ENCODE results near the gene ARID1B. TPM values are rescaled to one million over a fixed set of nuclear protein-coding genes. Genes with fewer than 3 reads are reported as not detected.

ARID1B gene
- total RNA-seq, 1 experiment from 2014 or later, result 35.6 TPM

DNA sequence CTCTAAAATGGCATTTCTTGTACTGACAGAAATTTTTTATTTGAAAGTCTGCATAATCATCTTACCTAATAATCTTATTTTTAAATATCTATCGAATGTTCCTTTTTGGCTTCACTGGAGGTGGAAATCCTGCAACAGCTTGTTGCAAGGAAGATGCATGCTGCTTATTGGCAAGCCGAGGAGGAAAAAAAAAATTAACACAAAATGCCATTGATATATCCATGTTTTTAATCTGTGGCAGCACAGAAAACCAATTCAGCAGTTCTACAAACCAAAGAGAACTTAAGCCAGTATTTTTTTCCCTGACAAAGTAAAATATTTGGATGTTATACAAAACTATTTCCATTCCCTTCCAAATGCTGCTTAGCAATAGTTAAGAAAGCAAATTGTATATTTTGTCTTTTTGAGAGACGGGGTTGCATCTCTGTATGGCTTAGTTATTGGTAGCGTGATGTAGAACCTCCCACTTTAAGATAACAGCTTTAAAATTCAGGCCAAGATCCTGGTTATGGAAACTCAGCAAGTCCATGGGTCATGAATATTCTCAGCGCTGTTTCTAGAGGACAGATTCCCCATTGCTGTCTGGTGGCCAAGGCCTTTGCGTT is 314.8 kb downstream of the ARID1B start:
- ChIA-PET POLR2A (no interaction called here), RAD21 (ENCODE audit: low non-redundant PET in 1 of 2, low total read pairs in 2 of 2, uncharacterized antibody in 2 of 2, unreplicated experiment in 2 of 2) (no interaction called here), CTCF (no interaction called here)
- DNase-seq (ENCODE audit: low read depth, low spot score) (no peak), ATAC-seq (no peak)
- intact Hi-C loops (cut with micrococcal nuclease), result no loop called here
- Histone ChIP-seq H3K4me3 (replicated peaks in 1 of 2; ENCODE audit: low read depth in 1 of 2, low read length in 2 of 2) (no peak overlapping the region), H3K36me3 (ENCODE audit: control insufficient read depth in 1 of 2, insufficient read depth in 2 of 2, low read length in 2 of 2) (no peaks in the 10 kb centered on the region), H3K9ac (ENCODE audit: low read length) (no peak overlapping the region), H3K27me3 (ENCODE audit: insufficient read depth, low read length) (no peaks in the 10 kb centered on the region), H3K4me2 (ENCODE audit: low read length) (no peak overlapping the region), H2AFZ (ENCODE audit: low read depth, low read length, poor library complexity, severe bottlenecking) (no peak overlapping the region), H3K27ac (ENCODE audit: low read depth, low read length) (no peak overlapping the region), H4K20me1 (ENCODE audit: insufficient read depth) (no peaks in the 10 kb centered on the region), H3K9me2 (ENCODE audit: insufficient read depth) (no peaks in the 10 kb centered on the region), H3K4me1 (ENCODE audit: control insufficient read depth in 1 of 2, insufficient read depth in 2 of 2, low read length in 2 of 2) (no peaks in the 10 kb centered on the region), H3K79me2 (ENCODE audit: insufficient read depth, low read length) (no peaks in the 10 kb centered on the region), H3K9me3 (ENCODE audit: control insufficient read depth in 1 of 2, insufficient read depth in 1 of 2, low read depth in 1 of 2, low read length in 2 of 2) (no peaks in the 10 kb centered on the region)
- no TSS peak for BruUV-seq (replicated peaks)
- no peak for TF ChIP-seq EGR1 (IDR thresholded peaks at IDR 0.05; ENCODE audit: low read depth)

DNA sequence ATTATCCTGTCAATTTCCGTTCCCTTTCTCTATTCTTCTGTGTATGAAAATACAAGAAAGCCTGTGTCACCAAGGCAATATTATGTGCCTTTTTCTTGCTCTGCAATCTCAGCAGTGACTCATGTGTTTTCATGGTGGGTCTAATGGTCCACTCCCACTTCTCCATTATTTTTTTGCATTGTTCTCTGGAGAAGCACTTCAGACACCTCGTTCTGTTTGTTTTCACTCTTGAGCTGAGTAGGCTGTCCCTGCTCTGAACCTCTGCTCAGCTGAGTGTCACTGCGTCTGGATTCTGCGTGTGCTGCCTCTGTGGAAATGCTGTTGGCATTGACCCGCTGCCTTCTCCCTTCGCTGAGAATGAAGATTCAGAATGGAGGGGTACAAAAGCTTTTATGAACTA is 315.6 kb downstream of the ARID1B start:
- H3K4me3 ChIP-seq (replicated peaks in 1 of 2; ENCODE audit: low read depth in 1 of 2, low read length in 2 of 2), result no peak overlapping the region
- no peak overlapping the region for H2AFZ ChIP-seq (ENCODE audit: low read depth, low read length, poor library complexity, severe bottlenecking)
- H3K27me3 ChIP-seq (ENCODE audit: insufficient read depth, low read length), result no peaks in the 10 kb centered on the region
- TF ChIP-seq YY1 (IDR thresholded peaks at IDR 0.05; ENCODE audit: extremely low read depth, insufficient replicate concordance, low read depth, low read length) (no peak), EZH2phosphoT487 (IDR thresholded peaks at IDR 0.05; ENCODE audit: borderline replicate concordance) (no peak), ZNF274 (IDR thresholded peaks at IDR 0.05; ENCODE audit: low read depth, low read length) (no peak), ELF1 (IDR thresholded peaks at IDR 0.05; ENCODE audit: borderline replicate concordance, low read depth) (no peak), POLR2A (IDR thresholded peaks at IDR 0.05; ENCODE audit: borderline replicate concordance, extremely low read depth, insufficient read depth, insufficient read length) (no peak), CEBPB (IDR thresholded peaks at IDR 0.05; ENCODE audit: low read depth) (no peak), SP1 (IDR thresholded peaks at IDR 0.05; ENCODE audit: low read depth) (no peak), ZFX (IDR thresholded peaks at IDR 0.05) (no peak), JUND (IDR thresholded peaks at IDR 0.05) (no peak), RAD21 (IDR thresholded peaks at IDR 0.05; ENCODE audit: low read depth) (no peak)
- TF ChIP-seq, protein P1, sequence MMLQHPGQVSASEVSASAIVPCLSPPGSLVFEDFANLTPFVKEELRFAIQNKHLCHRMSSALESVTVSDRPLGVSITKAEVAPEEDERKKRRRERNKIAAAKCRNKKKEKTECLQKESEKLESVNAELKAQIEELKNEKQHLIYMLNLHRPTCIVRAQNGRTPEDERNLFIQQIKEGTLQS (IDR thresholded peaks at IDR 0.05), result no peak
- TF ChIP-seq, protein P2, sequence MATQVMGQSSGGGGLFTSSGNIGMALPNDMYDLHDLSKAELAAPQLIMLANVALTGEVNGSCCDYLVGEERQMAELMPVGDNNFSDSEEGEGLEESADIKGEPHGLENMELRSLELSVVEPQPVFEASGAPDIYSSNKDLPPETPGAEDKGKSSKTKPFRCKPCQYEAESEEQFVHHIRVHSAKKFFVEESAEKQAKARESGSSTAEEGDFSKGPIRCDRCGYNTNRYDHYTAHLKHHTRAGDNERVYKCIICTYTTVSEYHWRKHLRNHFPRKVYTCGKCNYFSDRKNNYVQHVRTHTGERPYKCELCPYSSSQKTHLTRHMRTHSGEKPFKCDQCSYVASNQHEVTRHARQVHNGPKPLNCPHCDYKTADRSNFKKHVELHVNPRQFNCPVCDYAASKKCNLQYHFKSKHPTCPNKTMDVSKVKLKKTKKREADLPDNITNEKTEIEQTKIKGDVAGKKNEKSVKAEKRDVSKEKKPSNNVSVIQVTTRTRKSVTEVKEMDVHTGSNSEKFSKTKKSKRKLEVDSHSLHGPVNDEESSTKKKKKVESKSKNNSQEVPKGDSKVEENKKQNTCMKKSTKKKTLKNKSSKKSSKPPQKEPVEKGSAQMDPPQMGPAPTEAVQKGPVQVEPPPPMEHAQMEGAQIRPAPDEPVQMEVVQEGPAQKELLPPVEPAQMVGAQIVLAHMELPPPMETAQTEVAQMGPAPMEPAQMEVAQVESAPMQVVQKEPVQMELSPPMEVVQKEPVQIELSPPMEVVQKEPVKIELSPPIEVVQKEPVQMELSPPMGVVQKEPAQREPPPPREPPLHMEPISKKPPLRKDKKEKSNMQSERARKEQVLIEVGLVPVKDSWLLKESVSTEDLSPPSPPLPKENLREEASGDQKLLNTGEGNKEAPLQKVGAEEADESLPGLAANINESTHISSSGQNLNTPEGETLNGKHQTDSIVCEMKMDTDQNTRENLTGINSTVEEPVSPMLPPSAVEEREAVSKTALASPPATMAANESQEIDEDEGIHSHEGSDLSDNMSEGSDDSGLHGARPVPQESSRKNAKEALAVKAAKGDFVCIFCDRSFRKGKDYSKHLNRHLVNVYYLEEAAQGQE (IDR thresholded peaks at IDR 0.05; ENCODE audit: low read depth), result no peak
- TF ChIP-seq, protein P3, sequence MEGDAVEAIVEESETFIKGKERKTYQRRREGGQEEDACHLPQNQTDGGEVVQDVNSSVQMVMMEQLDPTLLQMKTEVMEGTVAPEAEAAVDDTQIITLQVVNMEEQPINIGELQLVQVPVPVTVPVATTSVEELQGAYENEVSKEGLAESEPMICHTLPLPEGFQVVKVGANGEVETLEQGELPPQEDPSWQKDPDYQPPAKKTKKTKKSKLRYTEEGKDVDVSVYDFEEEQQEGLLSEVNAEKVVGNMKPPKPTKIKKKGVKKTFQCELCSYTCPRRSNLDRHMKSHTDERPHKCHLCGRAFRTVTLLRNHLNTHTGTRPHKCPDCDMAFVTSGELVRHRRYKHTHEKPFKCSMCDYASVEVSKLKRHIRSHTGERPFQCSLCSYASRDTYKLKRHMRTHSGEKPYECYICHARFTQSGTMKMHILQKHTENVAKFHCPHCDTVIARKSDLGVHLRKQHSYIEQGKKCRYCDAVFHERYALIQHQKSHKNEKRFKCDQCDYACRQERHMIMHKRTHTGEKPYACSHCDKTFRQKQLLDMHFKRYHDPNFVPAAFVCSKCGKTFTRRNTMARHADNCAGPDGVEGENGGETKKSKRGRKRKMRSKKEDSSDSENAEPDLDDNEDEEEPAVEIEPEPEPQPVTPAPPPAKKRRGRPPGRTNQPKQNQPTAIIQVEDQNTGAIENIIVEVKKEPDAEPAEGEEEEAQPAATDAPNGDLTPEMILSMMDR (IDR thresholded peaks at IDR 0.05 in 2 of 3, conservative IDR thresholded peaks at IDR 0.05 in 1 of 3; ENCODE audit: borderline replicate concordance in 1 of 3, insufficient read depth in 1 of 3, low read depth in 2 of 3, low read length in 2 of 3), result no peak
- H3K36me3 ChIP-seq (ENCODE audit: control insufficient read depth in 1 of 2, insufficient read depth in 2 of 2, low read length in 2 of 2), result no peaks in the 10 kb centered on the region
- intact Hi-C loops (cut with micrococcal nuclease), result no loop called here
- no peak overlapping the region for H3K27ac ChIP-seq (ENCODE audit: low read depth, low read length)
- H3K9ac ChIP-seq (ENCODE audit: low read length), result no peak overlapping the region
- no peaks in the 10 kb centered on the region for H3K9me2 ChIP-seq (ENCODE audit: insufficient read depth)
- RAD21 ChIA-PET (ENCODE audit: low non-redundant PET in 1 of 2, low total read pairs in 2 of 2, uncharacterized antibody in 2 of 2, unreplicated experiment in 2 of 2), result no interaction called here
- no TSS peak for BruUV-seq (replicated peaks)
- no peak for DNase-seq (ENCODE audit: low read depth, low spot score)
- H3K79me2 ChIP-seq (ENCODE audit: insufficient read depth, low read length), result no peaks in the 10 kb centered on the region
- no peaks in the 10 kb centered on the region for H3K4me1 ChIP-seq (ENCODE audit: control insufficient read depth in 1 of 2, insufficient read depth in 2 of 2, low read length in 2 of 2)
- no peaks in the 10 kb centered on the region for H3K9me3 ChIP-seq (ENCODE audit: control insufficient read depth in 1 of 2, insufficient read depth in 1 of 2, low read depth in 1 of 2, low read length in 2 of 2)
- no peak overlapping the region for H3K4me2 ChIP-seq (ENCODE audit: low read length)
- POLR2A ChIA-PET, result no interaction called here
- H4K20me1 ChIP-seq (ENCODE audit: insufficient read depth), result no peaks in the 10 kb centered on the region
- no peak for ATAC-seq
- CTCF ChIA-PET, result no interaction called here
